Breast epithelium (tissue), 4 donors: ENCODE measurements around the gene CYFIP2. TPM values are rescaled to one million over a fixed set of nuclear protein-coding genes. Genes with fewer than 3 reads are reported as not detected.

Experiments
- DNase-seq, 2 donors: peaks; one replicate each; pipeline ENCODE4 v3.0.0-alpha.2; 2019; ENCODE audit warnings: low spot score in 2 of 2
- H3K27ac ChIP-seq, 2 donors: fragments of 200-600 bp; sonication (generic) in 1 of 2; one replicate each; pipeline ENCODE4 v1.5.1; 2016 to 2019; ENCODE audit warnings: mild to moderate bottlenecking in 1 of 2
- H3K27me3 ChIP-seq, 2 donors: fragments of 200-600 bp; sonication (generic) in 1 of 2; one replicate each; pipeline versions ENCODE4 v1.5.1 to v1.6.0; 2017 to 2019; ENCODE audit warnings: control low read depth in 1 of 2, mild to moderate bottlenecking in 1 of 2
- H3K36me3 ChIP-seq: fragments of 200-600 bp; one replicate; pipeline ENCODE4 v1.5.1; 2019
- H3K4me1 ChIP-seq, 2 donors: fragments of 200-600 bp; sonication (generic); one replicate each; pipeline ENCODE4 v1.5.1; 2016 to 2019; ENCODE audit warnings: control low read depth in 1 of 2
- H3K4me3 ChIP-seq, 3 donors: fragments of 200-600 bp; sonication (generic); 1 replicate in 2 of 3; 2 replicates in 1 of 3; pipeline ENCODE4 v1.5.1; 2016 to 2019; ENCODE audit warnings: mild to moderate bottlenecking in 3 of 3, moderate library complexity in 2 of 3
- H3K9me3 ChIP-seq, 2 donors: fragments of 200-600 bp; sonication (generic) in 1 of 2; one replicate each; pipeline ENCODE4 v1.5.1; 2016 to 2019; ENCODE audit warnings: control low read depth in 1 of 2
- POLR2A ChIP-seq: fragments of 450-650 bp; IDR thresholded peaks from one replicate; pipeline ENCODE4 v1.6.1; 2016; ENCODE audit warnings: antibody characterized with exemption, mild to moderate bottlenecking, moderate library complexity
- POLR2AphosphoS5 ChIP-seq, 3 donors: sonication (generic); formaldehyde crosslinking; IDR thresholded peaks; one replicate each; pipeline ENCODE4 v1.6.1; 2017; ENCODE audit warnings: antibody characterized with exemption in 3 of 3
- intact Hi-C: fragments of 100-400 bp; cut with DNase I; formaldehyde crosslinking; loops from one replicate; pipeline ENCODE4 v1.15.1; 2023; ENCODE audit warnings: low total_unique reads
- total RNA-seq, 3 donors: library from RNA; depleted of rRNA; stranded (reverse); fragments of >200 nt; gene quantifications; one replicate each; pipeline ENCODE4 v1.1.0, GENCODE V29; 2016
- TF ChIP-seq, protein P1 (sequence below), 3 donors: fragments of 450-650 bp; IDR thresholded peaks; one replicate each; pipeline ENCODE4 v1.5.1; 2016 to 2017; ENCODE audit warnings: antibody characterized with exemption in 3 of 3, mild to moderate bottlenecking in 3 of 3, moderate library complexity in 3 of 3

Gene CYFIP2
- total RNA-seq = 10 to 100 TPM in 2 of 3 donors, 1 to 10 TPM in 1; 6.2 to 15.5 (median 12.1) TPM

DNA sequence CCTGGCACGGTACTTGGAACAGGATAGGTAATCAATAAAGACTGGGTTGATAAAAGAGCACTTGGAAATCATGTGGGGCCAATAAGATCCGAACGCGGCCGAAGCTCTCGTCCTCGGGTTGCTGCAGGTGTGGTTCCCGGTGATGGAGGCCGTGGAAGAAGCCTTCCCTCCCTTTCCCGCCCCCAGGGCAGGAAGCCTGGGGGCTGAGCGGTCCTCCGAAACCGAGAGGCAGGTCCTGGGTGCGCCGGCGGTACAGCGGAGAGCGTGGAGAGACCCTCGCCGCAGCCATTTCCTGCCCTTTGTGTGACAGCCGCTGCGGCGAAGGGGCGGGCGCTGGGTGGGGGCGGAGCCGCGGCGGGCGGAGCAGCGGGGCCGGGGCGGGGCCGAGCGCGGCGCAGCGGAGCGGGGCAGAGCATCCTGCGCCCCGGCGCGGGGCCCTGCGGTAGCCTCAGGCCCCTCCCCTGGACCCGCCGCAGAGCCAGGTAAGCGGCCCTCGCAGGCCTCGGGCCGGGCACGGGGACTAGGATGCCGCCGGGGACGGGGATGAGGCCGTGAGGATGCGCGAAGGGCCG, at the start of gene CYFIP2:
Gene CYFIP2 (plus strand): TSS at position 410 of the 572 bp plus-strand sequence. CDS start 19,239 bp downstream, outside the sequence.
- Histone ChIP-seq H3K27me3 (no peaks in the 10 kb centered on the region), H3K36me3 (no peaks in the 10 kb centered on the region), H3K4me3 (peak within 1 kb of the TSS; percentile 52 to 98 (median 73)), H3K4me1 (no peaks in the 10 kb centered on the region), H3K9me3 (no peaks in the 10 kb centered on the region), H3K27ac (peak within 1 kb of the TSS; percentile 21 to 42)
- DNase-seq = no peak
- intact Hi-C loops = no loop called here
- TF ChIP-seq POLR2AphosphoS5 (IDR thresholded peaks at IDR 0.05) (no peak), POLR2A (no peak)
- TF ChIP-seq, protein P1, sequence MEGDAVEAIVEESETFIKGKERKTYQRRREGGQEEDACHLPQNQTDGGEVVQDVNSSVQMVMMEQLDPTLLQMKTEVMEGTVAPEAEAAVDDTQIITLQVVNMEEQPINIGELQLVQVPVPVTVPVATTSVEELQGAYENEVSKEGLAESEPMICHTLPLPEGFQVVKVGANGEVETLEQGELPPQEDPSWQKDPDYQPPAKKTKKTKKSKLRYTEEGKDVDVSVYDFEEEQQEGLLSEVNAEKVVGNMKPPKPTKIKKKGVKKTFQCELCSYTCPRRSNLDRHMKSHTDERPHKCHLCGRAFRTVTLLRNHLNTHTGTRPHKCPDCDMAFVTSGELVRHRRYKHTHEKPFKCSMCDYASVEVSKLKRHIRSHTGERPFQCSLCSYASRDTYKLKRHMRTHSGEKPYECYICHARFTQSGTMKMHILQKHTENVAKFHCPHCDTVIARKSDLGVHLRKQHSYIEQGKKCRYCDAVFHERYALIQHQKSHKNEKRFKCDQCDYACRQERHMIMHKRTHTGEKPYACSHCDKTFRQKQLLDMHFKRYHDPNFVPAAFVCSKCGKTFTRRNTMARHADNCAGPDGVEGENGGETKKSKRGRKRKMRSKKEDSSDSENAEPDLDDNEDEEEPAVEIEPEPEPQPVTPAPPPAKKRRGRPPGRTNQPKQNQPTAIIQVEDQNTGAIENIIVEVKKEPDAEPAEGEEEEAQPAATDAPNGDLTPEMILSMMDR (IDR thresholded peaks at IDR 0.05) = no peak

DNA sequence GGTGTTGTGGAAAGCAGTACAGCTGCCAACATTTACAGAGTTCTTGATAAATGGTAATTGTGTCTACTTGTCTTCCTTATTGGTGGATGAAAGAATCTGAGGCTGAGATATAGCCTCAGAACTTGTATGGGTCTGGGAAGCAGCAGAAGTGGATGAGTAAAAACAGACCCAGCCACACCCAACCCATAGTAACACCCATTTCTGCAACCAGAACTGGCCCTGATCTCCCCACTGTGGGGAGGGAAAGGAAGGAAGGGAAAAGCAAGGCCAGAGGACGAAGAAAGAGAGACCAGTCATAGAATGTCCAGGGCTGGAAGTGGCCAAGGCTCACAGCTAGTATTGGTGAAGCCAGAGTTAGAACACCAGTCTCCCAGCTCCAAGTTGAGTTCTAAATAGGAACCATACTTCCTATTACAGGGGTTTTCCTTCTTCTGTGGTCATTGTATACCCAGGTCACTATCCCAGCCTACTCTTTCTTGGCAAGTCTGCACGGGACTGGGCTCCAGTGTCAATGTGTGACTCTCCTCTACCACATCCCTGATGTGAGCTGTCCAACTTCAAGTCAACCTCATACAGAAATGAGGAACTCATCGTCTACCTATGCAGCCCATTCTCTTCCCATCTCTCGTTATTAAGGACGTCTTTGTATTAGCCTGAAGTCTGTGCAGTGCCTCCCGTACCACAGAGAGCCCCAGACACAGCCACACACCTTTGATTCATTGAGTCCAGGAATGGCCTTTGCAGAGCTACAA, 49.4 kb upstream of the CYFIP2 start:
- no peaks in the 10 kb centered on the region for H3K36me3 ChIP-seq
- TF ChIP-seq POLR2AphosphoS5 (IDR thresholded peaks at IDR 0.05) = no peak
- no peak for TF ChIP-seq POLR2A
- TF ChIP-seq, protein P1 (IDR thresholded peaks at IDR 0.05) = no peak
- no peaks in the 10 kb centered on the region for H3K4me1 ChIP-seq
- H3K4me3 ChIP-seq = no peak overlapping the region
- intact Hi-C loops = no loop called here
- H3K27ac ChIP-seq = no peak overlapping the region
- H3K27me3 ChIP-seq = no peaks in the 10 kb centered on the region
- DNase-seq = no peak
- no peaks in the 10 kb centered on the region for H3K9me3 ChIP-seq

GRCh38 chr5:157217289-157218024, 48.5 kb upstream of the CYFIP2 start:
- no peak overlapping the region for H3K27ac ChIP-seq
- H3K9me3 ChIP-seq = no peaks in the 10 kb centered on the region
- no peaks in the 10 kb centered on the region for H3K4me1 ChIP-seq
- TF ChIP-seq POLR2A = no peak
- TF ChIP-seq, protein P1 (IDR thresholded peaks at IDR 0.05) = no peak
- no peak for TF ChIP-seq POLR2AphosphoS5 (IDR thresholded peaks at IDR 0.05)
- H3K27me3 ChIP-seq = no peaks in the 10 kb centered on the region
- no peak overlapping the region for H3K4me3 ChIP-seq
- intact Hi-C loops = no loop called here
- DNase-seq = no peak
- no peaks in the 10 kb centered on the region for H3K36me3 ChIP-seq

DNA sequence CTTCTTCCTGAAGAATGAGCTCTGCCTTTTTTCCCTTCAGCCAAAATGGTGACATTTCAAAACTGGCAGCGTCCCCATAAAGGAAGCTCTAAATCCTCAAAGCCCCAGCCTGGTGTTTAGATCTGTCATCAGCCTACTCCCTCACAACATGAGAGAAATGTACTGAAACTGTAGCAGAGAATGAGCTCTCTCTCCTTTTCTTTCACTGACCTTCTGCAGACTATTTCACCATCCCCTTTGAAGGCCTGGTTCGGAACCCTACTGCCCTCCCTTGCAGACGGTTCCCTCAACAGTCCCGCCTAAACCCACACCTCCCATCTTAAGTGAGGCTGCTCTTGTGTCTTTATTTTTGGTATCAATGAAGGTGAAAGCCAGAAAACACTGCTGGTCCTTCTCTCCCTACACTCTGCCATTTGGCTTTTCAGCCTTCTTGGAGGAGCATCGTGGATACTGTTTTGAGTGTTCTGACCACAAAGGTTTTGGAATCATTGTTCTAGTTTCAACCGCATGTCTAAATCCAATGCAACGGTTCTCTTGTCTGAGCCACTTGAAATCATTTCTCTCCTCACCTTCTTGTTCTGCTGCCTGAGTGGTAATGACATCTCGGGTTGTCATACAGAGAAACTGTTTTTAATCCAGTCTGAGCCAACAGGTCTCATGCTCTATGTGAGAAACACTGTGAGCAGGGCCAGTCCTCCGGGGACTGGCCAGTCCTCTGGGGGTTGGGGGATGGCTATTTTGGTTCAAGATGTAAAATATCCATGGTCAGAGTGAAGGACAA, 46.2 kb upstream of the CYFIP2 start:
- Histone ChIP-seq H3K9me3 (no peaks in the 10 kb centered on the region), H3K4me3 (no peak overlapping the region), H3K4me1 (no peaks in the 10 kb centered on the region), H3K27me3 (no peaks in the 10 kb centered on the region), H3K27ac (no peak overlapping the region), H3K36me3 (no peaks in the 10 kb centered on the region)
- TF ChIP-seq POLR2A (no peak), POLR2AphosphoS5 (IDR thresholded peaks at IDR 0.05) (no peak)
- TF ChIP-seq, protein P1 (IDR thresholded peaks at IDR 0.05) = no peak
- intact Hi-C loops = no loop called here
- no peak for DNase-seq
